Mucosa of descending colon (tissue), 3 donors: ENCODE results near the gene FBXO15. TPM values are rescaled to one million over a fixed set of nuclear protein-coding genes. Genes with fewer than 3 reads are reported as not detected.

Experiments used
- ATAC-seq: fragments of 200-7000 bp; cut with Tn5 transposase; one replicate; pipeline ENCODE4 v1.9.1; 2020; ENCODE audit warnings: mild to moderate bottlenecking, moderate library complexity
- DNase-seq, 3 donors: peaks; one replicate each; pipeline ENCODE4 v3.0.0-alpha.2; 2020
- H3K36me3 ChIP-seq: fragments of 200-600 bp; one replicate; pipeline ENCODE4 v1.8.0; 2021; ENCODE audit warnings: low read depth, mild to moderate bottlenecking
- H3K4me1 ChIP-seq: fragments of 200-600 bp; one replicate; pipeline ENCODE4 v1.8.0; 2021; ENCODE audit warnings: low read depth, mild to moderate bottlenecking
- H3K4me3 ChIP-seq: fragments of 200-600 bp; one replicate; pipeline ENCODE4 v1.8.0; 2021; ENCODE audit warnings: mild to moderate bottlenecking
- H3K9me3 ChIP-seq: fragments of 200-600 bp; one replicate; pipeline ENCODE4 v1.8.0; 2021; ENCODE audit warnings: mild to moderate bottlenecking
- intact Hi-C, 2 donors: fragments of 100-400 bp; cut with DNase I in 1 of 2; cut with micrococcal nuclease in 1 of 2; formaldehyde crosslinking; loops; one replicate each; pipeline versions ENCODE4 v1.11.0 to v1.11.1; 2022; cut with DNase I, micrococcal nuclease
- total RNA-seq, 3 donors: library from RNA; stranded (reverse); fragmentation: NEBNext Ultra II Directional in 2 of 3; extraction: Animal tissue kit (Norgen Biotek cat#: 25700) in 2 of 3; gene quantifications; one replicate each; pipeline versions ENCODE4 v1.2.1 to v1.2.4, GENCODE V29; 2021 to 2023
- TF ChIP-seq, protein P1 (sequence below): fragments of 200-600 bp; IDR thresholded peaks from one replicate; pipeline ENCODE4 v1.8.0; 2022; ENCODE audit warnings: antibody characterized with exemption, mild to moderate bottlenecking
- donor health status: DM: no; HTN: no; CAD: no; lungs with moderate emphysema.
- donor health status: DM: no; HTN: no; CAD: no.
- donor health status: DM: no; HTN: yes; CAD: no.

FBXO15 gene
- total RNA-seq, 3 donors from 2014 or later = 0.43 to 1.0 TPM; not detected in 1

- Histone ChIP-seq H3K36me3 (no peaks in the 10 kb centered on the region), H3K9me3 (no peaks in the 10 kb centered on the region), H3K4me1 (no peaks in the 10 kb centered on the region), H3K4me3 (no peak overlapping the region)
- no peak for DNase-seq
- ATAC-seq = no peak
- intact Hi-C loops = no loop called here
- TF ChIP-seq, protein P1, sequence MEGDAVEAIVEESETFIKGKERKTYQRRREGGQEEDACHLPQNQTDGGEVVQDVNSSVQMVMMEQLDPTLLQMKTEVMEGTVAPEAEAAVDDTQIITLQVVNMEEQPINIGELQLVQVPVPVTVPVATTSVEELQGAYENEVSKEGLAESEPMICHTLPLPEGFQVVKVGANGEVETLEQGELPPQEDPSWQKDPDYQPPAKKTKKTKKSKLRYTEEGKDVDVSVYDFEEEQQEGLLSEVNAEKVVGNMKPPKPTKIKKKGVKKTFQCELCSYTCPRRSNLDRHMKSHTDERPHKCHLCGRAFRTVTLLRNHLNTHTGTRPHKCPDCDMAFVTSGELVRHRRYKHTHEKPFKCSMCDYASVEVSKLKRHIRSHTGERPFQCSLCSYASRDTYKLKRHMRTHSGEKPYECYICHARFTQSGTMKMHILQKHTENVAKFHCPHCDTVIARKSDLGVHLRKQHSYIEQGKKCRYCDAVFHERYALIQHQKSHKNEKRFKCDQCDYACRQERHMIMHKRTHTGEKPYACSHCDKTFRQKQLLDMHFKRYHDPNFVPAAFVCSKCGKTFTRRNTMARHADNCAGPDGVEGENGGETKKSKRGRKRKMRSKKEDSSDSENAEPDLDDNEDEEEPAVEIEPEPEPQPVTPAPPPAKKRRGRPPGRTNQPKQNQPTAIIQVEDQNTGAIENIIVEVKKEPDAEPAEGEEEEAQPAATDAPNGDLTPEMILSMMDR = no peak
These were observed 42.5 kb upstream of the FBXO15 start for GRCh38 chr18:74190086-74190485.

DNA sequence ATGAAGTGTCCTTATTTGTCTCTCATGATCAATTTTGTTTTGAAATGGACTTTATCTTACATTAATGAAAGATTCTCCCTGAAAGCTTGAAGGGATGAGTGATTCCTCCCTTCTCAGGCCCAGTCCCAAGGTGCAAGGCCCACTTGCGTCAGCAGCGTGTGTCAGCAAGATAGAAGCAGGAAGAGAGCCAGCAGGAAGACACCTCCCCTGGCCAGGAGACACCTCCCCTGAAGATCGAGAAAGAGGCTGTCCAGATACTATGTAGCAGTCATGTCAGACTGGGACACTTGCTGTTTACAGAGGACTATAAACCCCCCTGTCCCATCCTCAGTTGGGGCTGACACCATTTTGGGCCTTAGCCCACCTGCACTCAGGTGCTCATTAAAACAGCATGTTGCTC lies 39.0 kb upstream of the FBXO15 start:
- Histone ChIP-seq H3K4me1 (no peaks in the 10 kb centered on the region), H3K36me3 (no peaks in the 10 kb centered on the region), H3K4me3 (no peak overlapping the region), H3K9me3 (no peaks in the 10 kb centered on the region)
- TF ChIP-seq, protein P1 = no peak
- ATAC-seq (no peak), DNase-seq (no peak)
- intact Hi-C loops = no loop called here

DNA sequence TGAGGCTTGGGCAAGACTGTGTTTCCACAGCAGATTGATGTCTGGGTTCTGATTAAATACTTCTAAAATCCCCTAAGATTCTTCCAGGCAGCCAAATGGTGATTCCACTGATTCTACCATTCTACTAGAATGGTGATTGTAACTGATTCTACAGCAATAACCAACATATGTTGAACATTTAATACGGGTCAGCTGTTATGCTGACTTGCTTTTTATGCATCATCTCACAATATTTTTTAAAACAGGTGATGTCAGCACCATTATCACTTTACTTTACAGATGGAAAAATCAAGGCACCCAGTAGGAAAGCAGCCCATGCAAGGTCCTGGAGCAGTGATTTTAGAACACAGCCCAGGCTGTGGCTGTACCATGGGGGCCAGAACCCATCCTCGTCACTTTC lies 38.2 kb upstream of the FBXO15 start:
- no peaks in the 10 kb centered on the region for H3K9me3 ChIP-seq
- intact Hi-C loops = no loop called here
- TF ChIP-seq, protein P1 = no peak
- no peak for DNase-seq
- no peaks in the 10 kb centered on the region for H3K36me3 ChIP-seq
- H3K4me3 ChIP-seq = no peak overlapping the region
- ATAC-seq = no peak
- no peaks in the 10 kb centered on the region for H3K4me1 ChIP-seq

- Histone ChIP-seq H3K9me3 (no peaks in the 10 kb centered on the region), H3K4me3 (no peak overlapping the region), H3K4me1 (no peaks in the 10 kb centered on the region), H3K36me3 (no peaks in the 10 kb centered on the region)
- DNase-seq = no peak
- TF ChIP-seq, protein P1 = no peak
- intact Hi-C loops = no loop called here
- no peak for ATAC-seq
These were observed 37.2 kb upstream of the FBXO15 start for GRCh38 chr18:74184875-74185274.

GRCh38 chr18:74183130-74183529 lies 35.5 kb upstream of the FBXO15 start:
- ATAC-seq = no peak
- H3K4me3 ChIP-seq = no peak overlapping the region
- no peaks in the 10 kb centered on the region for H3K9me3 ChIP-seq
- DNase-seq = no peak
- H3K4me1 ChIP-seq = no peaks in the 10 kb centered on the region
- TF ChIP-seq, protein P1 = no peak
- H3K36me3 ChIP-seq = no peaks in the 10 kb centered on the region
- intact Hi-C loops = no loop called here

- no peaks in the 10 kb centered on the region for H3K9me3 ChIP-seq
- no peak overlapping the region for H3K4me3 ChIP-seq
- intact Hi-C loops = no loop called here
- TF ChIP-seq, protein P1 = no peak
- DNase-seq = no peak
- ATAC-seq = no peak
- H3K4me1 ChIP-seq = no peaks in the 10 kb centered on the region
- no peaks in the 10 kb centered on the region for H3K36me3 ChIP-seq
These were observed 34.7 kb upstream of the FBXO15 start for GRCh38 chr18:74182335-74182734.
